ENCODE results near the gene DDX3Y. TPM values are rescaled to one million over a fixed set of nuclear protein-coding genes. Genes with fewer than 3 reads are reported as not detected.

DDX3Y gene
- 98.7 and 99.1 TPM in 2 replicates for total RNA-seq

DNA sequence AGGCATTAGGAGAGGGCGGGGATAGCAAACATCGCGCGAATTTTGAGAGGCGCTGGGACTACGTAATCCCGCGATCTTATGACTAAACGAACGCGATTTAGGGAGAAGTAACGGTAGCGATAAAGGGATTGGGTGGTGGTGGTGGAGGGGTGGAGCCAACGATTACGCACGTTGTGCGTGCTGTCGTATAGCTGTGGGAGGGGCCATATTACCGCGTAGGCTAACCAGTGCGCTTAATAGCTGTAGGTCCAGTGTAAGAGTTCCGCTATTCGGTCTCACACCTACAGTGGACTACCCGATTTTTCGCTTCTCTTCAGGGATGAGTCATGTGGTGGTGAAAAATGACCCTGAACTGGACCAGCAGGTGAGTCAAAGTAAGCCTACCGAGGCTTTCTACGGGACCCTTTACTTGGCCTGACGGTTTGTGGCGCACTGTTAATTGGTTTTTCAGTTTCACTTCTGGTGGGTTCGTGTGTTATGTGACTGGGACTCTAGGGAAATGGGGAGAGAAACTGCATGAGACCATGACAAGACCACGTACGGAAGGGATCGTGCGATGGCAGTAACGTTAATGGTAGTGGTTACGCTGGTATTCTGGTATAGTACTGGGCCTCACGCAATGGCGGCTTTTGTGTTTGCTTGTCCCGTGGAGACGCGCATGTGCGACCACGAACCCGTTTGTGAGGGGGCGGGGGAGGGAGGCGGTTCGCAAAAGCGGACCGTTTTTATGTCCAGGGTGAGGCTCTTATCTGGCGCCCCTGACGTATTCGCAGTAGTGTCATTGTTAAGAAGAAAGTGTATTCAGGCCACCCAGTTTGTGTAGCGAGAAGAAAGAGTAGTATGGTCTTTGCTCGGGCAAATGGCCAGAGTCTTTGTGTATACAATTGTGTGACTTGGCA lies at the start of gene DDX3Y:
Gene DDX3Y (plus strand): TSS at position 251 of the 899 bp plus-strand sequence. CDS start 69 bp downstream, at position 320.
- intact Hi-C loops (cut with micrococcal nuclease), result loop anchor here (1.0 to 10.0 kb wide), 4 partner anchors 190 to 573 kb away; no protein-coding TSS in a partner anchor

DNA sequence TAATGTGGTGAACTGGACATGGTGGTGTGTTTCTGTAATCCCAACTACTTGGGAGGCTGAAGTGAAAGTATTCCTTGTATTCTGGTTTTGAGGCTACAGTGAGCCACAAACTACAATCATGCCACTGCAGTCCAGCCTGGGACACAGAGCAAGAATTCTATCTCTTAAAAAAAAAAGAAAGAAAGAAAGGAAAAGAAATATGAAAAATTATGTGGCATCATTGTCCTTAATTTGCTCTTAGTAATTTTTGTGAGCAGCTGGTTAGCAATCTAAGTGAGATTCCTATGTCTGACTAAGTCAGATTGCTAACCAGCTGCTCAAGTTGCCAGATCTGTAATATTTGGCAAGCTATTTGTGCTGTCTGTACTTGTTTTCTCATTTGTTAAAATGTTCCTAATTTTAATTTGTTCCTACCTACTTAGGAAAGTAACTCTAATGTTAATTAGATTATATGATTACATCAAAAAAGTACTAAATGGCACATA lies 48.8 kb upstream of the DDX3Y start:
- intact Hi-C loops (cut with micrococcal nuclease), result no loop called here

DNA sequence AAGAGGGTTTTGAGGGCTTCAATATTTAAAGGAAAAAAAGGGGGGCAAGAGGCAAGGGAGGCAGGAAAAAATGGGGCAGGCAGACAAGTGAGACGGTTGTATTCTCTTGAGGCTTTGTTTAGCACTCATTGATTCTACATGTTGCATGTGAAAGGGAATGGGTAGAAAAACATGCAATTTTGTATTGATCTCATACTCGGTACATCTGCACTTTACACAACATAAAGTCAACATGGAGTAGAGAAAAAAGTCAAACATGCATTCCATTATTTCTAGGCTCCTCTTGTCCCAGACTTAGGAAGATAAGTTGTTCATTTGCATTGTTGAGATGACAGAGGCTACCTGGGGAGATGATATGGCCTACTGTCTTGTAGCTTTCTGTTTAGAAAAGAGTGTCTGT lies 36.7 kb upstream of the DDX3Y start:
- intact Hi-C loops (cut with micrococcal nuclease), result no loop called here

DNA sequence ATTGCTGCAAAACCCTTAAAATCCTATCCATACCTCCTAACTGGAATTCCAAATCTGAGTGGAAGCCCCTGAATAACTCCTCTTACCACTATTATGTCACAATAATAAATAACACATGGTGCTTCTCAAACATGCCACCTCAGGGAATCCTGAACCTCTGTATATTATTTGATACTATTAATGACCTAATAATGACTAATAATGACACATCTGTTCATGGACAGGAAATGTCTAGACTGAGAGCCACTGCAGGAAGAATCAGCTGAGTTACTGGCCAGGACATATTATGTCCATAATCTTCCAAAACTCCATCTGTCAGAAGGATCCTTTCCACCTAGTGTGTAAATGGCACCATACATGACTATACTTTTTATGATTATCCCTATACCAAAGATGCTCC lies 7.7 kb upstream of the DDX3Y start:
- intact Hi-C loops (cut with micrococcal nuclease), result no loop called here

DNA sequence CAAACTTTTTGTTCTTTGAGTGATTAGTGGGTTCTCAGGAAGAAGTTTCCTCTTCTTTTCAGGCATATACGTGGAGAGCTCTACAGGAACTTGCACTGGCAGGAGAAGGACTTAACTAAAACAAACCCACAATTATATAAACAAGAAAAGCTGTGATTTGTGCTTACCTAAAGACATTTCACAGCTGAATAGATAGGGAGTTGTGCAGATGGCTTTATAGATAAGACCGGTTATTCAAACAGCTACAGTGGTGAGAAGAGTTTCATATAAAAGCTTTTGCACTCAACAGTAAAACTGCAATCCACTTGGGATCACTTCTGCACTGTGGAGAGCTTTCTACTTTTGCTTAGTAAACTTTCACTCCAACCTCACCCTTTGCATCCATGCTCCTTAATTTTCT lies 6.1 kb upstream of the DDX3Y start:
- intact Hi-C loops (cut with micrococcal nuclease), result no loop called here

DNA sequence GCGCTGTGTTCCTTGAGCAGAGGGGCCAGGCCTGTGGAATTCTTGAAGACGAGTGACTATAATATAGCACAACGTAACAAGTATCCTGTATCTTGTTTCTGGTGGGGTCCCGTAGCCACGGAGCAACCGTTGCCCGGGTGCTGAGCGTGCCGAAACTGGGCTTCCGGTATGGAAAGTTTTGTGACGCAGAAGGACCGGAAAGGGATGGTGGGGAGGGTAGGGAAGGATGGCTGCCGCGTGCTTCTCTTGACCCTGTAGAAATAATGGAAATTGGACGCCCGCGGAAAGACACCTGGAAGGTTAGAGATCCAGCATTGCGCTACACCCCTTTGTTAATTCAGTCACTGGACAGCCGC lies 827 bp downstream of the DDX3Y start:
- intact Hi-C loops (cut with micrococcal nuclease), result loop anchor here (1.0 to 10.0 kb wide), 3 partner anchors 189 to 573 kb away; no protein-coding TSS in a partner anchor

DNA sequence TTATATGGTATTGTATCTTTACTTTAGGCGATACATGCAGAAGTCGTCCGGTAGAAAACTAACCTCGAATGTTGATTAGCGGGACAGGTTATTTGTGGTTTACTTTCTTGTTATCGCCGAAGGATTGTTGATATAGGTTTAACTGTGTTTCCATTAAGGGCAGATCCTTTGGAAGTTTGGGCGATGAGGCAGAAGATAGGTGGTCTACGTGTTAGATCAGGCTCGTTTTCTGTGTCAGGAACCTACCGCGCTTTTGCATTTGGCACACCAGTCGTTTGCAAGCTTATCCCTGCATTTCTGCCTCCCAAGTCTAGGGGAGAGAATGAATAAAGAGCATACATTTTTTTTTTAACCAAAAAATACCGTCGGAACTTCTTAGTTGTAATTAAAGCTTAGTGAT lies 1.2 kb downstream of the DDX3Y start:
- intact Hi-C loops (cut with micrococcal nuclease), result loop anchor here (1.0 to 10.0 kb wide), 3 partner anchors 189 to 572 kb away; no protein-coding TSS in a partner anchor

DNA sequence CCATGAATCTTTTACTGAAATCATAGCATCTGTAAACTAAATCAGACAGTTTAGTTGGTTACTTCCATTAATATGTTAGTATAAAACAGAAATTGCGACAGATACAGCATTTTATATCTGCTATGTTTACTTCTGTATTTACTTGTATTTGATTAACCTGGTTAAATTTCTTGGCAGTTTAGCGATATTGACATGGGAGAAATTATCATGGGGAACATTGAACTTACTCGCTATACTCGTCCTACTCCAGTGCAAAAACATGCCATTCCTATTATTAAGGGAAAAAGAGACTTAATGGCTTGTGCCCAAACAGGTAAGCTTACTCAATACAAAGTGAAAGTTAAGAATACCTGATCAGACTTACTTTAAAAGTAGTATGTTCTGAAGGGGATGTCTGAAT lies 8.9 kb downstream of the DDX3Y start:
- intact Hi-C loops (cut with micrococcal nuclease), result no loop called here

DNA sequence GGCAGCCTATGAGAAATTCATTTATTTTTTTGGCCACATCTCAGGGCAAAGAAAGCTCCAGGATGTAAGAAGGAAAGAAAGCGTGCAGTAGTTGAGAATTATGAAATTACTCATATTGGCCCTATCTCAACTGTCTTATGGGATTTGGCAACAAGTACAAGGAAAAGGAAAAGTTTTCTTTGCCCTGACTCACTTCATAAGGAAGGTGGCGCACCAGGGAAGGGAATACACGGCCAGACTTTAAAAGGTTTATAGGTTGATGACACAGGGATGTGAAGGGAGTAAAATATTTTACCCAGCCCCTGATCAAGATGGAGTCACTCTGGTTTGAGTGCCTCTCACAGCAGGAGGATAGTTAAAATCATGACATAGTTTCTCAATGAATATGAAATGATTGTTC lies 23.4 kb downstream of the DDX3Y start:
- intact Hi-C loops (cut with micrococcal nuclease), result no loop called here

DNA sequence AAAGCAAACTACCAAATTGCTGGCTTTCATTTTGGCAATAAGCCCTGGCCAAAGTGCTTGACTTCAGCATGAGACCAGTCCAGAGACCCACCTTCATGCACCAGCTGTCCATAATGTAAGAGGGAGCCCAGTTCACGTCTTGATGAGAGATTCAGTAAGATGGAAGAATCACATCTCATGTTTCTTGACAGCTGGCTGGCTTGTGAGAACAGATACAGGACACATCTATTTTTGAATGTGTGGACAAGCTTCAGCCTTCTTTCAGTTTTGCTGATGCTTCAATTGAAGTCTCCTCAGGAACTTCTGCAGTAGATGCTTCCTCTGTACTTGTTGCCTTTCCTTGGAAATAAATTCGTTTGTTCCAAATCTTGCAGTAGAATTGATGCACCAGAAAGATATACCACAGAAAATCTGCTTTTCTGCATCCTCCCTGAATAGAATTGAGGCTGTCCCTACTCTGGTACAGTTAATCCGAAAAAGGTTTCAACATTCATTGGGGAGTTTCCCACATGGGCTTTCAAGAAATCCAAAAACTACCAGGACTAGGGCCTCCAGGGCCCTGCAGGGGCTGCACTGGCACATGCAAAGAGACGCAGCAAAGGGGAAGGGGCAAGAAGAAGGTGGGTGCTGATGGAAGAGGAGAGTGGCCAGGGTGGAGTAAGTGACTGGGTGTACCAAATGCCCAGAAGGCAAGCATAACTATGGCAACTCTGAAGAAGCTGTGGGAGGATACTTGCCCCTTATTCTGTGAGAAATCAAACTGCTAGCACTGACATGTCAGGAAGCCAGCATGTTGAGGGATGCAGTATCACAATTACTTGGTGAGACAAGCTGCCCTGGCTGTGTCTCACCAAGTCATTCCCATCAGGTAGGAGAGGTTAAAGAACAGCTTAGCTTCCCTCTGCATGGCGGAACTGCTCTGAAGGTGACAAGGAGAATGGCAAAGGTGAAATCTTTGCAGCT lies 37.3 kb downstream of the DDX3Y start:
- intact Hi-C loops (cut with micrococcal nuclease), result no loop called here

Other genes starting within 250 kb of the DDX3Y start
- 16.5 and 19.4 TPM in 2 replicates for gene USP9Y, start 203.6 kb upstream of the DDX3Y start, total RNA-seq

Data from T-helper 2 cell treated with Interferon-gamma antibody and Interleukin-4, amounts not matched to agents 100 ng/mL and 5 ng/mL, for 36 hours (primary cell).